GM21737 (cell line): ENCODE data around the gene KCNJ1.

Experiments used
- ATAC-seq: cut with Tn5 transposase; IDR thresholded peaks from one replicate; pipeline ENCODE4 v1.9.1; 2021; ENCODE audit warnings: mild to moderate bottlenecking, moderate library complexity; ENCODE audit not compliant: unreplicated experiment

KCNJ1 gene

DNA sequence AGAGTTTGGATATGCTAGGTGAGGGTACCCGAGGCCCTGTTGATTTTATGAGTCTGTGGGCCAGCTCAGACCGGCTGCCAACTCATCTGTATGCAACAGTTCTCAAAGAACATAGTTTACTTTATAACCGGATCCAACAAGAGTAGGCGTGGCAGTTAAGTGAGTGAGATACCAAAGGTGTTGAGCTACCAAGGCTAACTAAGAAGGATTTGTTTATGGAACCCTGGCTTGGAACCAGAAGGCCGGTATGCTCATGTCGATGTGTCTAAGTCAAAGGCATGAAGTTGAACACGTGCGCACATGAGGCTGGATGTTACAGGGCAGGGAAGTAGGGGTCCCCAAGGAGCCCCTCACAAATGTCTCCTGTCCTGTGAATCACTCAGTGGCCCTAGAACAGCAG is at the start of gene KCNJ1:
TSS of gene KCNJ1 (minus strand) at position 20 of the 400 bp plus-strand sequence. CDS start 27,053 bp downstream, outside the sequence.
- no peak for ATAC-seq

DNA sequence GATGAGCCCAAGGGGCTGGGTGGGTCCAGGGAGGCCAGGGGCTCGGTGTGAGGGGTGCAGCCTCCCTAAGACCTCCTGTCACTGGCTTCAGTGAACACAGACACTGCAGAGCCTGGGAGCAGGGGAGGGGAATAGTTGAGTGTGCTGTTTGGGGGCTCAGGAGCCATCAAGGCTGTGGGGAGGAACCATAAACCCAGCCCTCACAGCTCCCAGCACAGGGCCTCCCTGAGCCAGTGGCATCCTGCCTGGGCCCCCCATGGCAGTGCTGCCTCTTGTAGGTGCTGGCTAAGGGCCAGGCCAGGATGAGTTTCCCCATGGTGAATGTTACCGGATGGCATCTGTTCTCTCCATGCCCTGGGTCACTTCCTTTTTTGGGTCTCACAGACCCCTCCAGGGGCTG is 49.6 kb upstream of the KCNJ1 start:
- ATAC-seq, result no peak

DNA sequence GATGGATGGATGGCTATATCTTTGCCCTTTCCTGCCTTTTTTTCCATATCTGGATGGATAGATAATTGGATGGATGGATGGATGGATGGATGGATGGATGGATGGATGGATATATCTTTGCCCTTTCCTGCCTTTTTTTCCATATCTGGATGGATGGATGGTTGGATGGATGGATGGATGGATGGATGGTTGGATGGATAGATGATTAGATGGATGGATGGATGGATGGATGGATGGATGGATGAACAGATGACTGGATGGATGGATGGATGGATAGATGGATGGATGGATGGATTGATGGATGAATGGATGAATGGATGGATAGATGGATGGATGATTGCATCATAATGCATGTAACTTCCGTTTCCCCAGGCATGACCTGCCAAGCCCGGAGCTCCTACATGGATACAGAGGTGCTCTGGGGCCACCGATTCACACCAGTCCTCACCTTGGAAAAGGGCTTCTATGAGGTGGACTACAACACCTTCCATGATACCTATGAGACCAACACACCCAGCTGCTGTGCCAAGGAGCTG is 49.0 kb upstream of the KCNJ1 start:
- no peak for ATAC-seq

DNA sequence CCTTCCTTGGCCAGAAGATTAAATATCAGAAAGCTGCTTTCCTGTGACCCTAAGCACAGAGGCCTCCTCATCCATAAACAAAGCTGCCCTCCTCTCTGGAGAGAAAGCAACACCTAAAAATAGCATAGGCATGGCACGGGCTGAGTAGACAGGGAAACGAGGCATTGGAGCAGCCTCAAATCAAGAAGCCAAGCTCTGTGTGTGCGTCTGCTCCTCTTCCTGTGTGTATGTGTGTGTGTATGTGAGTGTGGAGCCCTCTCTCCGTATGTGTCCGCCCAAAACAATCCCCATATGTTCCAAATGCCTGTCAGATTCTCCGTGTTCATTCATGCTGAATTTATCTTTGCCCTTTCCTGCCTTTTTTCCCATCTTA is 48.0 kb upstream of the KCNJ1 start:
- ATAC-seq, result no peak

DNA sequence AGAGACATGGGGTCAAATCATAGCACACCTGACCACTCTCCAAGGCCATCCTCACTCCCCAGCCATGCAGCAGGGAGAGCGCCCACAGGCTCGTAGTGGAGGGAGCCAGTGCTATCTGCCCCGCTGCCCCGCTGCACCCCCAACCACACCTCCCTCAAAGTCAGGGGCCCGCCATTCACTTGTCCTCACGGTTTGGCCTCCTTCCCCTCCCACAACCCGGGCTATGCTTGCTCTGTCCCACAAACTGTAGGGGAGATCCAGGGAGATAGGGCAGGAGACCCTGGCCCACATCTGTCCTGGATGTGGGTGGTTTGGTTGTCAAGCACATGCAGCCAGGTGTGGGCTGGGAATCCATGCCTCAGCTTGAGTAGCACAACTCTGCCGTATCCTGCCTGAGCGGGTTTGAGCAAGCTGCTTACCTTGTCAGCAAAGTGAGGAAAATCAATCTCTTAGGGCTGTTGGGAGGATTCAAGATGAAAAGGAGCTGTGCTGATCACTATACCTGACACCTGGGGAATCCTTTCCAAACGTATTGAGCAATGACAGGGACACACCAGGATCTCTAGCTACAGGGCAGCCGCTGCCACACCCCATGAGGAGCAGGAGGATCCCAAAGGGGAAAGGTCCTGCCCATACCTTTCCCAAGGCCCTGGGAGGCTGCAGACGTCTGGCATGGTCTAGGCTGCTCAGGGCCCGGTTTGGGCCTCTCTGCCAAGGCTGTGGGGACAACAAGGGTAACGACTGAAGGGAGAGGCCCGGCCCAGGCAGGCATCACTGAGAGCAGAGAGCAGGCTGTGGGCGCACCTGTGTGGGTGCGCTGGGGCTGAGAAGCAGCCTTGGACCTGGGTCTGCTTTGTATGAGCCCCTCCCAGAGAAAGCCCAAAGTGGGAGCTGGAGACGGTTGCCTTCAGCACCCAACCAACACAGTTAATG is 47.4 kb upstream of the KCNJ1 start:
- no peak for ATAC-seq

DNA sequence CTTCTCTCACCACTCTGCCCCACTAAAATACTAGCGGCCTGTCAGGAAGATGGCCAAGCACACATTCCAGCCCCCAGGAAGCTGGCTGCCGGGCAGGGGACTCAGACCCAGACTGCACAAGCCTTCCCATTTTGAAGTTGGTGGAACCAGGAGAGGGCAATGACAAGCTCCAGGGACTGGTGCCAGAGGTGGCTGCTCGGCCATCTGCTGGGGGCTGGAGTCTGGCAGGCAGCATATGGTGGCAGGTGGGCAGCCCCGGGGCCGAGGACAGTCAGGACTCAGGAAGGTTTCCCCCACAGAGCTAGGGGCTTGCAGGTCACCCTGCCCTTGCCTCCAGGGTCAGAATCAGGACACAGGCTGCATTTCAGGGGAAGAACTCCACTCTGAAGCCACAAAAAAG is 46.7 kb upstream of the KCNJ1 start:
- no peak for ATAC-seq

DNA sequence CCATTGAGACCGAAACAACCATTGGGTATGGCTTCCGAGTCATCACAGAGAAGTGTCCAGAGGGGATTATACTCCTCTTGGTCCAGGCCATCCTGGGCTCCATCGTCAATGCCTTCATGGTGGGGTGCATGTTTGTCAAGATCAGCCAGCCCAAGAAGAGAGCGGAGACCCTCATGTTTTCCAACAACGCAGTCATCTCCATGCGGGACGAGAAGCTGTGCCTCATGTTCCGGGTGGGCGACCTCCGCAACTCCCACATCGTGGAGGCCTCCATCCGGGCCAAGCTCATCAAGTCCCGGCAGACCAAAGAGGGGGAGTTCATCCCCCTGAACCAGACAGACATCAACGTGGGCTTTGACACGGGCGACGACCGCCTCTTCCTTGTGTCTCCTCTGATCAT is 44.6 kb upstream of the KCNJ1 start:
- ATAC-seq, result no peak

DNA sequence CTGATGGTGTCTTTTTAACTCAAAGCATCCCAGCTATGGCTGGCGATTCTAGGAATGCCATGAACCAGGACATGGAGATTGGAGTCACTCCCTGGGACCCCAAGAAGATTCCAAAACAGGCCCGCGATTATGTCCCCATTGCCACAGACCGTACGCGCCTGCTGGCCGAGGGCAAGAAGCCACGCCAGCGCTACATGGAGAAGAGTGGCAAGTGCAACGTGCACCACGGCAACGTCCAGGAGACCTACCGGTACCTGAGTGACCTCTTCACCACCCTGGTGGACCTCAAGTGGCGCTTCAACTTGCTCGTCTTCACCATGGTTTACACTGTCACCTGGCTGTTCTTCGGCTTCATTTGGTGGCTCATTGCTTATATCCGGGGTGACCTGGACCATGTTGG is 44.1 kb upstream of the KCNJ1 start:
- no peak for ATAC-seq

DNA sequence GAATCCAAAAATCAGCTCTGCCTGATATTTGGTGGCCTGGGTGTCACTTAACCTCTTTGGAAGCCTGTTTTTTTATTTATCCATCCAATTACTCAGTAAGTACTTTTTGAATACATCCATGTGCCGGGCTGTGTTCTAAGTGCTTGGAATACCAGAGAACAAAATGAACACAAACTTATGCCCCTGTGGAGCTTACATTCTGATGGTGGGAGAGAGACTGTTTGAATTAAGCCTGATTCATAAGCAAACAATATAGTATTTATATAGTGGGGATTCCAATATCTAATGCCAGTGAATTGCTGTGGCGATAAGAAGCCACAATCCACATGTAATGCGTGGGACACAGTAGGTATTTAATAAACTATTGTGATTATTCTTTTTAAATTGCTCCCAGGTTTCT is 43.5 kb upstream of the KCNJ1 start:
- no peak for ATAC-seq

DNA sequence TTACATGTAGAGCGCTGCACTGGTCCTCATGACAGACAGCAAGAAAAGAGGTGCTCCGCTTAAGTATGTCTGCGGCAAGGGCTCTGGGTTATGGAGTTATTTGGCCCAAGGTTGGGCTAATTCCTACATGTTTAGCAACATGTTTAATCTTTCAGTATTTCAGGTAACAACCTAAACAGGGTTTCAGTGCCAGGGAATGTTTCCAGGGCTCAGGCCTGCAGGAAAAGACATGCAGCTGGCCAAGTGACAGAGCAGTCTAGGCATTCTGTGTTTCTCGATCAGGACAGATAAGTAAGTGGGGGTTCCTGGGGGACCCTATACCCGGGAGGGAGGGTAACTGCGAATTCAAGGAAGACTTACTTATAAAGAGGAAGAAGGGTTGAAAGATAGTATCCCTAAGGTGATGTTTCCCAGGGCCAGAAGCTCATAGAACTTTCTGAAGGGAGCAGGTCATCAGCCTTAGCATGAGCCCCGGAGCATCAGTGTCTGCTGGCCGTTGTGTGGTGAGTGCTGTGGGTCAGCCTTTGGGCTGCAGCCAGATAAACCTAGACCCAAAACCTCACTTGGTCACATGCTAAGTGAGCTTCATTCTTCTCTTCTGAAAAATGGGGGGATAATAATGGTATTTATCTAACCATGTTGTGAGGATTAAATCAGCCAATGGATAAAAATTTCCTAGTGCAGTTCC is 42.5 kb upstream of the KCNJ1 start:
- ATAC-seq, result no peak

DNA sequence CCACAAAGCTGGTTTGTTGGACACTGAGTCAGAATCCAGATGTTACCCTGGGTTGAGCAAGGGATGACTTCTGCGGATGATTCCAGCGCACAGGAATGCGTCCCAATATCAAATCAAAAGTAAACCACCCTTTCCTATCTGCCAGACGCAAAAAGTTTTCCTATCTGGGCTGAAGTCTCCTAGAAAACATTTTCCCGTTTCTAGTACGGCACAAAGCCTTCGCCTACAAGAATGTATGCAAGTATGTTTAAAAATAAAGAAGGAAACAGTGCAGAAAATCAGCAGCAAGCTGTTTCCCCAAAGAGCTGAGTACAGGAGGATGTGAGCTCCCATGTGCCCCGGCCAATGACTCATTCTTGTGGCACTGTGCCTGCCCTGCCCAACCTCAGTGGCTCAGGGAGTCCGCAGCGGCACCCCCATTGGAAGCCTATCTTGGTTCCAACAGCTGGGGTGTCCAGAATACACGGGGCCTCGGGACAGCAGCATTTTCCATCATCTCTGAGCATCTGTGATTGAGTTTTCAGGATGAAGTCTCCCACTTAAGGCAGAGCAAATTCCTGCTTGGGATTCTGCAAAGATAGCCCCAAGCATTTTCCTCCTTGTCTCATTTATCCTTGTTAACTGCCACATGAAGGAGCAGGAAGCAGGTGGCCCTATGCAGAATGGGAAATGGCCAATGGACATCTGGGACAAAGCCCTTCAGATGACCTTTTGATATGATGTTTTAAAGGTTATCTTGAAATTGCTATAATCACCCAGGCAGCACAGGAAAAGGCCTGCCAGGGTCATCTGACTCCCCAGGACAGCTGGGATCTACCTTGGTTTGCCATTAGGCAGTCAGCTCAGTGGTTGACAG is 41.5 kb upstream of the KCNJ1 start:
- no peak for ATAC-seq

DNA sequence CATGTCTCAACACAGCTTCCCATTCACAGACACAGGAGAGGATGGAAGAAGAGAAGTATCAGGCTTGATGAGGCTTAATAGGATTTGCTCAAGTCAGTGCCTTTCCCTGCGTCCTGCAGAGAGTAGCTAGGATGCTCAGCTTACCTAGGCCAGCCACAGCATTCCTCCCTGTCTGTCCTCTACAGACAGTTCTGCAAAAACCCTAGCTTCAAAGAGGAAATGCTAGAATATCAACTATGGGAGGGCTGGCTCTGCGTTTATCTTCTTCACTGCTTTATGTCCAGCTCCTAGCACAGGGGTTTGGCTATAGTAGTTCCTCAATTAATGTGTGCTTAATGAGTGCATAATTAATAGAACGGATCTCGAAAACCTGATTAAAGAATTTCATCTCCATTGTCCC is 40.5 kb upstream of the KCNJ1 start:
- ATAC-seq, result no peak

DNA sequence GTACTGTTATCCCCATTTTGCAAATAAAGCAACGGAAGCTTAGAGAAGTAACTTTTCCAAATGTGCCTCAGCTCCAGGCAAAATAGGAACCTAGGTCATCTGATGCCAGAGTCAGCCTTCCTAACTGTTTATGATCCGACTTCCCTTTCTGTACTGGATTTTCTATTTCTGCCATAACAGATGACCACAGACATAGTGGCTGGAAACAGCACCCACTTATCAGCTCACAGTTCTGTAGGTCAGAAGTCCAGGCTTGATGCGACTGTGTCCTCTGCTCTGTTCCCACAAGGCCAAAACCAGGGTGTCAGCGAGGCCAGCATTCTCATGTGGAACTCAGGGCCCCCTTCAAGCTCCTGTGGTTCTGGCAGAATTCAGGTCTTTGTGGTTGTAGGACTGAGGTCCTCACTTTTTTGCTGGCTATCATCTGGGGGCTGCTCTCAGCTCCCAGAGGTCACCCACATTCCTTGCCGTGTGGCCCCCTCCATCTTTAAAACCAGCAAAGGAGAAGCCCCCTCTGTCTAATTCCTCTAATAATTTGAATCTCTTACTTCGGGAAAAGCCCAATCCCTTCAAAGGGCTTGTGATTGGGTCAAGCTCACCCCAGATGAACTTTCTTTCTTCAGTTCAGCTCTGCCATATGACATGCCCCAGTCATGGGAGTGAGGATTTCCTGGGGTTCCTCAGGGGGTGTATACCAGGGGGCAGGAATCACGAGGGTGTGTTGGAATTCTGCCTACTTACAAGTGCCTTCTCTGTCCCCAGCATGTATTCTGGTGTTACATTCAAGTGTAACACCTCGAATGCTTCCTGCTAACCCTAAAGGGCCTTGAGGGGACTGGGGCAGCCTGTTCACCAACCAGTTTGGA is 39.3 kb upstream of the KCNJ1 start:
- no peak for ATAC-seq

DNA sequence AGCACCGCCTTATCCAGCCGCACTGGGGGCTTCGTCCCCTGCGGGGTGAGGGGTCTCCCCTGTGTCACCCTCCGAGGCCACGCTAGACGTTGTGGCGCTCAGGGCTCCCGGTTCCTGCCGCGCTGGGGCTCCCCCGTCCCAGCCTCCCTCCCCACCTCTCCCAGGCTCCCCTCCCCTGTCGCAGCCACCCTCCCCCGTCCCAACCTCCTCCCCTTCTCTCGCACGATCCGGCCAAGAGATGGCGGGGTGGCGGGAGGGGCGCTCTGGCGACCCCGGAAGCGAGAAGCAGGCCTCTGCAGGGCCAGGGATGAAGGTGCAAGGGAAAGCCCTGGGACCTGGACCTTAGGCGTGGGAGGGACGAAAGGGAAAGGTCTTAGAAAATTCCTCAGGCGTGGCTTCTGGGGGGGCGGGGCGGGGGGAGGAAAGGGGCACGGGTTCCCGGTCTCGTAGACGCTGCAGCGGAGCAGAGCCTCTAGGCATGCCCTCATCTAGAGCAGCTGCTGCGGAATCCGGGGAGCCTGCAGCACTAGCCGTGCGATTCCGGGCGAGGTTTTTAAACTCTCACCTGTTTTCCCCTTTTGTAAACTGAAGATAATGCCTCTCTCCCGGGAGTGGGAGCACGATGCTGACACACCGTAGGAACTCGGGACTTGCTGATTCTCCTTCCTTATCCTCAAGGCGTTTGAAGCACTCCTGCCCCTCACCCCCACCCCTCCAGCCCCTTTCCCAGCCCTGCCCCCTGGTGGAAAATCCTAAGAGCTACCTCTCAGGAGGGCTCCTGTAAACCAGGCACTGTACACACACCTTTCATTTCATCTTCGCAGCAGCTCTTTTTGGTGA is 38.5 kb upstream of the KCNJ1 start:
- peak; percentile 42 for ATAC-seq

DNA sequence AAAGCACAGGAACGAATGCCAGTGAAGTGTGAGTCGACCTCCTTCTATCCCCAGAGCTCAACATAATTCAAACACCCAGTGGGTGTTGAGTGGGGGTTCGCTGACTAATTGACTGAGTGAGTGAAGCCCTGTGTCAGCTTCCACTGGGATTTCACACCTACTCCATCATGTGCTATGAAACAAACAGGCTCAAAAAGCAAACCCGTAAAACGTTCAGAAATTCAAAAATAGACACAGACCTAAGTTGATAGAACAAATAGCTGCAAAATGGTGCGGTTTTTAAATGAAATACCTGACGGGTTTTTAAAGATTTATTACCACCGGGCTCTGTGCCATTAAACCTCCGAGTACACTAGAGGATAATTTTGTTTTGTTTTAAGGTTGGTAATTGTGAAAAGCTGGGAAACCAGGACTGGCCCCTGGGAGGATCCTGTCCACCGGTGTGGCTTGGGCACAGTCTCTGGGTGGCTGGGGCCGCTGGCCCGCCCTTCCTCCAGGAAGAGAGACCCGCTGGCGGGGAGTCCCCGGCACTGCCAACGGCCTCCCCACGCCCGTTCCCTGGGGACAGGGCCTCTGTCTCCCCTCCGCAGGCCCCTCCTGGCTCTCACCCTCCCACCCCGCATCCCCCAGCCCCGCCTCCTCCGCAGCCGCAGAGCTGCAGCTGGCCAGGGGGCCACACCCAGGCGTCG is 37.7 kb upstream of the KCNJ1 start:
- ATAC-seq, result peak; percentile 47

DNA sequence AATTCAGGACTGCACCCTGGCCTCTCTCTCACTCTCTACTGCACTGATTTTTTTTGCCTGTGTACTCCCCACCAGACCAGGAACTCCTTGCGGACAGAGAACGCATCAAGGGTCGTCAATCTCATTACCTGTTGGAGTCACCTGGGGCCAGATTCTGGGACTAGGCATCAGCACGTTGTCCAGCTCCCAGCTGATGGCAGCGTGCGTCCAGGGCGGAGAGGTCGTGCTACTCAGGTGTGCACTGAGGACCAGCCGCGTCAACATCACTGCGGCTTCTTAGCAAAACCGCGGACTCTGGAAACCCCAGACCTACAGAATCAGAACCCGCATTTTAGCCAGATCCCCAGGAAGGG is 37.2 kb upstream of the KCNJ1 start:
- no peak for ATAC-seq

DNA sequence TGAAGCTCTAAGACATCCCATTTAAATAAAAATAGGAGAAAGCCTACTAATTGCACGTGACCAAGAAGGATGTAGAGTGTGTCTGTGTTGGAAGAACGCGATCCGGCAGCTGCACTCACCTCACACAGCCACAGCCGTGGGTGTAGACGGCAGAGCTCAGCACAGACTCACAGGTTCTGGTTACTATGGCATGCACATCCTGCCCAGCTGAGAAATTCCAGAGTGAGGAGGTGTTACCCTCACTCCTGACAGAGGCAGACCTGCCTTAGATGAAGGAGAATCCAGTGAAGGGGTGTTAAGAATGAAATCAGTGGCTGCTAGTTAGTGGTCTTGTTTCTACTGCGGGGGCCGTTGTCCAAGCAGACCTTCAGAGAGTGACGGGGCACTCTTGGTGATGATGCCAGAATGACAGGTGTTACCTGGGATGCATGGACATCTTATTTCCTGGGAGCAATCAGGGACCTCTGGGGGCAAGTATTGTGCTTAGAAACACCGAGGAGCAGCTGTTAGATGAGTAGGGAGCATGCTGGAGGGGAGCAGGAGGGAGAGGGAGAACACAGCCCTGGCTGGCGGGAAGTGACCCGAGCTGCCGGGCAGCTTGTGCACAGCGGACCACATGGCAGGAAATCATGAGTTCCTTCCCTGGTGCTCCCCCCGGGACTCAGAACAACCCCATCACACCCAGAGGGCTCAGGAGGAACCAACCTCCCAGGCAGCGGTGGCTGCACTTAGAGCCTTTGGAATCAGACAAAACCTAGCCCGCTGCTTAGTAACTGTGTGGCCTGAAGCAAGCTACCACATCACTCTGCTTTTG is 36.4 kb upstream of the KCNJ1 start:
- no peak for ATAC-seq

DNA sequence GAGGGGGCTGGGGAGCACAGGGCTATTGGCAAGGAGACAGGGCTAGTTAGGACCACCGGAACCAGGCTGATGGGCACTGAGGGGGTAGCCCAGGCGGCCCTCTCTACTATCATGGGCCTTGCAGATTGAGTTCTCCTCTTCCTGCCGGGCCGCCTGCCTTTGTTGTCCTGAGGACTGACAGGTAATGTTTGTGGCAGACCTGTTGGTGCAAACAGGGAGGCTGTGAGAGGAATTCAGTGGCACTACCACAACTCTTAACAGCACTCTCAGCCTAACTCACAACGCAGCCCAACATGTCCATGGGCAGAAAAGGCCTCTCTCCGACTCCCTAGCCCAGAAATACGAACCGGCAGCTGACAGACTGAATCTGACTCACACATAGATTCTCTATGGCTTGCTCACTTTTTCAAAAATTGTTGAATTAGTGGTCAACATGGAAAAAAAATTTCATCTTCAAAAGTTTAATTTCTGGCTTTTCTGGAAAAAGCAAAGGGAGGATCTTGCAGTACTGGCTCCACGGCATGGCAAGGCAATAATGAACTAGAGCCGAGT is 35.5 kb upstream of the KCNJ1 start:
- no peak for ATAC-seq
